GM19467 (cell line): Measurements from ENCODE around the gene BMPR1A.
"Not testable (repeated sequence)": the region's sequence is repeated elsewhere in the genome, so short reads cannot be mapped to it uniquely, and the experiment has no call there.

Source experiments
- ATAC-seq: cut with Tn5 transposase; IDR thresholded peaks from one replicate; pipeline ENCODE4 v1.9.1; 2021; ENCODE audit warnings: mild to moderate bottlenecking, moderate library complexity; ENCODE audit not compliant: unreplicated experiment

The BMPR1A gene

DNA sequence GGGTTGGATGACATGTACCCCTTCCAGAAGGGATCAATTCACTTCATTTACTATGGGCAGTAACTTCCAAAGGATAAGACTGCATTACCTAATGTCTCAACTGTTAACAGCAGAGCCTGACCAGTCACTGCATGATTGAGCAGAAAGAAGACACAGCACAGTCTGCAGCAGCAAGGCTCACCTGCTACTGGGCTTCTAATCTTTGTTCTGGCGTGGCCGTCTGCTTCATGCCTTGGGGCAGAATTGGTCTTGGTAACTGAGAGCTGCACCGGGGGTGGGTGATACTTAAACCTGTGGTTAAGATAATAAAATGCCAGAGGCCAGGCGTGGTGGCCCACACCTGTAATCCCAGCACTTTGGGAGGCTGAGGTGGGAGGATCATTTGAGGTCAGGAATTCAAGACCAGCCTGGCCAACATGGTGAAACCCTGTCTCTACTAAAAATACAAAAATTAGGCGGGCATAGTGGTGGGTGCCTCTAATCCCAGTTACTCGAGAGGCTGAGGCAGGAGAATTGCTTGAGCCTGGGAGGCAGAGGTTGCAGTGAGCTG lies 177.8 kb downstream of the BMPR1A start:
- ATAC-seq: not testable (repeated sequence)

DNA sequence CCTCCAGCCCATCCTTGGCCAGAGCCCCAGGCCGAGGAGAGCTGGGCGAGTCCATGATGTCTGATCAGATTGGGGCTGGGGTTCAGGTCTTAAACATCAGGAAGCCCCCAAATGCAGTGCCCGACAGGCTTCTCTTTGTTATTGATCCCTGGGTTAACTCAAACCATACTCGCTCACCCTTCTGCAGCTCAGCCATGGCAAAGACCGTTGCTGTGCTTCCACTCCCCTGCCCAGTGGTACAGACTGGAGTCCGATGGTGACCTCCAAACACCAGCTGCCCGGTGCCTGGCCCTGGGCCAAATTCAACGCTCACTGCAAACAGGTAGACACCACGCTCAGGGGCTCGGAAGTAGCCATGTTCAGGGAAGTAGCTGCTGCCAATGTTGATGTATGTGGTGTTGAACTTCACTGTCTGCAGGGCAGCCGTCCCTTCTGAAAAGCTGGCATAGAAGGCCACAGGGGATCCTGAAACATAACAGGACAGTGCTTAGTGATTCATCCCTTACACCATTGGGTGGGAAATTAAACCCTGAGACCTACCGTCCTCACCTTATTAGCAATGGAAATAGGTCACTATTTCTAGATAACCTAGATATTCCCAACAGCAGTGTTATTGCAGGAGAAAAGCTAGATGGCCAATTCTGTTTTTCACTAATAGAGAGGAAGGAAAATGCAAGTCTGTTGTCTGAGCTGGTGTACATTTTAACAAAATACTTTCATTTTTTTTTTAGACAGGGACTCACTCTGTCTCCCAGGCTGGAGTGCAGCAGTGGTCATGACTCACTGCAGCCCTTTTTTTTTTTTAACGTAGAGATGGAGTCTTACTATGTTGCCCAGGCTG lies 180.5 kb downstream of the BMPR1A start:
- no peak for ATAC-seq

DNA sequence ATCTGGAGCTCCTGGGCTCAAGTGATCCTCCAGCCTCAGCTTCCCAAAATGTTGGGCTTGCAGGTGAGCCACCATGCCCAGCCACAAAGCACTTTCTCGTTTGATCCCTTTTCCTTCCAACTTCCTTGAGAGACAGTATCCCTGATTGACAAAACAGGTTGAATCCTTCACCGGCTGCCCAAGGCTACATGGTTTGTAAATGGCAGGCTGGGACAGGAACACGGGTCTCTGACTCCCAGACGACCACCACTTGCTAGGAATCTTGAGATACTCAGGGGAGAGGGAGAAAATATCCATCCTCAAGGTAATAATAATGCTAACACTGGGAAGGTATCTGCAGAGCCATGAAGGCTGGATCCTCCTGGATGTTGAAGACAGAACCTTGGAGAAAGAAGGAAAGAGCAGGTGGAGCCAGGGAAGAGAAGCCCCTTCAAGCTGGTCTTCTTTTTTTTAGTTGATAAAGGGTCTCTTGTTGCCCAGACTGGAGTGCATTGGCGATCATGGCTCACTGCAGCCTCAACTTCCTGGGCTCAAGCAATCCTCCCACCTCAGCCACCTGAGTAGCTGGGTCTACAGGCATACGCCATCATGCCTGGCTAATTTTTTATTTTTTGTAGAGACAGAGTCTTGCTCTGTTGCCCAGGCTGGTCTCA lies 181.2 kb downstream of the BMPR1A start:
- no peak for ATAC-seq

DNA sequence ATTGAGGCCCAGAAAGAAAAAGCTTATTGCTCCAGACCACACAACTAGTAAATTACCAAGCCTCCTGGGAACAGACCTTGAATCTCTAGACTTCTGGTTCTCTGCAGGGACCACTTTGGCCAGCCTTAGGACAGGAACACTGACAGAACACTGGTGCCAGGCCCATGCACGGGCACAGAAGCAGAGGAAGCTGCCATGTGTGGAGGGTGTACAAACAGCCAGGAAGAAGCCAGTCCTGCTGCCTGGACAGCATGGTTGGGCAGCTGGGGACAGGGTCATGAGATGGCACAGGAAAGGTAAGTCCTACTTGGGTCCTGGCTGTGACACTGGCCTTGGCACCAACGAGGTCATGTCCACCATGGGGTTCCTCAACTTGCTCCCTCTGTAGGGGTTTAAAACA lies 181.8 kb downstream of the BMPR1A start:
- ATAC-seq: no peak

DNA sequence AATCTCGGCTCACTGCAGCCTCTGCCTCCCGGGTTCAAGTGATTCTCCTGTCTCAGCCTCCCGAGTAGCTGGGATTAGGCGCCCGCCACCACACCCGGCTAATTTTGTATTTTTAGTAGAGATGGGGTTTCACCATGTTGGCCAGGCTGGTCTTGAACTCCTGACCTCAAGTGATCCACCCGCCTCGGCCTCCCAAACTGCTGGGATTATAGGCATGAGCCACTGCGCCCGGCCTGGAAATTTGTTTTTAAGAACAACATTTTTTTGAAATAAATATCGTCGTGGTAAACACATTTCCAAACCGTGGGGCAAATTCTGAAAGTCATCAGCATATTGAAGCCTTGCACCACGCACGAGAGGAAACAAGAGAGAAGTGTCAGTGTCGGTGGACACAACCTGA lies 183.7 kb downstream of the BMPR1A start:
- not testable (repeated sequence) for ATAC-seq

DNA sequence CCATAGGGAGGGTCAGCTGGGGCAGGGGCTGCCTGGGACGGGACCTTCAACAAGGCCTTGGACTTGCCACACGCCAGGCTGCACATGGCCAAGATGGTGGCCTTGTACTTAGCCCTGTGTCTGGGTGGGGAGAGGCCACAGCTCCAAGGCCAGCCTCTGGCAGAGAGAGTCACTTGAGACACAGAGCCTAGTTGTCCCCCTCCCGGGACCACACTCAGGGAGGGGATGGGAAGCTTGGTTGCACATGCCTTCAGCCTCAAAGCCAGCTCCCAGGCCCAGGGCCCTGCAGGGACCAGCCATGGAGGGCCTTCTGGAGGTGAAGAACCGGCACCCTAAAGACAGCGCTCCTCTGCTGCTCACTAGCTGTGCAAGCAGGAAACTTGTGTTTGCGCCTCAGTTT lies 184.3 kb downstream of the BMPR1A start:
- no peak for ATAC-seq

DNA sequence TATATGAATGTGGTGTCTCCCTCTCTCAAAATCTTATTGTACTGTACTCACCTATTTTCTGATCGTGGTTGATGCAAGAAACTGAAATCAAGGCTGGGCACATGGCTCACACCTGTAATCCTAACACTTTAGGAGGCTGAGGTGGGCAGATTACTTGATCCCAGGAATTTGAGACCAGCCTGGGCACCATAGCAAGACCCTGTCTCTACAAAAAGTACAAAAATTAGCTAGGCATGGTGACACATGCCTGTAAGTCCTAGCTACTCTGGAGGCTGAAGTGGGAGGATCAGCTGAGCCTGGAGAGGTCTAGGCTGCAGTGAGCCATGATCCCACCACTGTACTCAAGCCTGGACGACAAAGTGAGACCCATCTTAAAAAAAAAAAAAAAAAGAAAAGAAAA lies 185.0 kb downstream of the BMPR1A start:
- no peak for ATAC-seq

DNA sequence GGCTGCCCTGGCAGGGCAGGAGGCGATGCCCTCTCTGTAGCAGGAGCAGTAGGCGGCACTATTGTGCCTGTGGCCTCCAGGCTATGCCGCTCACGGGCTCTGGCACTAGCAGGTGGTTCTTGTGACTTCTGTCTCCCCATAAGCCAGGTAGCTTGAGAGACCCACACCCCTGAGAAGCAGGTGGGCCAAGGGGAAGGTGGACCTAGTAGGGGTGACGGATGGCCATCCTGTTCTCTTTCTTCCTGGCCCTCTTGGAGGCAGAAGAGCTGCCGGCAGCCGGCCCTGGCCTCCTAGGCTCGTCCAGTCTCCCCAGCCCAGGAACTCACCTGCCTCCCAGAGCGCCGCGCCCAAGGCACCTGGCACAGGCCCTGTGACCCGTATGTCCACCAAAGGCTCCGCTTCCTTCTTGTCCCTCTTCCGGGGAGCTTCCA lies 185.6 kb downstream of the BMPR1A start:
- no peak for ATAC-seq

DNA sequence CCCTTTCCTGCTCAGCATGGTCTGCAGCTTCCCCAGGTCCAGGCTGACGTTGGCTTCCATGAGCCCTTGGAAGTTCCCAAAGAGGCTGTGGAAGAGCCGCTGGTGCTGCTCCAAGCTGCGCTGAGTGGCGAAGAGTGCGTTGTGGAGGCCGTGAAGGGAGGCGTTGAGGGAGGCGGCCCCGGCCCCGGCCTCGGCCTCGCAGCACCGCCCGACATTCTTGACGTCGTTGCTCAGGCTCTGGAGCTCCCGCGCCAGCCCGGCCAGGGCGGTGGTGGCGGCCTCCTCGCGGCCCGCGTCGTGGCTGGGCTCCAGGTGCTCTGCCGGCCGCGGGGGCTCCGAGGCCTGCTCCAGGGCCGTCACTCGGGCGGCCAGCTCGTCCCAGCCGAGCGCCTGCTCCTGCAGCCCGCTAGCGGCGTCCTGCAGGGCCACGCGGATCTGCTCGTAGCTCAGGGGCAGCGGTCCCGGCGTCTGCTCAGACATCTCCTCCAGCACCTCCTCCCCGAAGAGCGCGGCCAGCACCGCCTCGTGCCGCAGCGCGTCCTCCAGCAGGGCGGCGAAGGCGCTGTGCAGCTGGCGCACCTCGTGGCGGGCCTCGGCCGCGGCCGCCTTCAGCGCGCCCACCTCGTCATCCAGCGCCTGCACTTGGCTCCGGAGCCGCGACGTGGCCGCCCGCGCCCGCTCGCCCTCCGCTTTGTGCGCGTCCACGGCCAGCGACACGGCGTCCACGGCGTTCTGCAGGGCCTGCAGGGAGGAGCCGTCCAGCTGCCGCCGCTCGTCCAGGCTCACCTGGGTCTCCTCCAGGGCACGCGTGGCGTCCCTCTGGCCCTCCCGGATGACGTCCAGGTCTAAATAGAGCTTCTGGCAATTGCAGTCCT lies 186.3 kb downstream of the BMPR1A start:
- ATAC-seq: no peak

DNA sequence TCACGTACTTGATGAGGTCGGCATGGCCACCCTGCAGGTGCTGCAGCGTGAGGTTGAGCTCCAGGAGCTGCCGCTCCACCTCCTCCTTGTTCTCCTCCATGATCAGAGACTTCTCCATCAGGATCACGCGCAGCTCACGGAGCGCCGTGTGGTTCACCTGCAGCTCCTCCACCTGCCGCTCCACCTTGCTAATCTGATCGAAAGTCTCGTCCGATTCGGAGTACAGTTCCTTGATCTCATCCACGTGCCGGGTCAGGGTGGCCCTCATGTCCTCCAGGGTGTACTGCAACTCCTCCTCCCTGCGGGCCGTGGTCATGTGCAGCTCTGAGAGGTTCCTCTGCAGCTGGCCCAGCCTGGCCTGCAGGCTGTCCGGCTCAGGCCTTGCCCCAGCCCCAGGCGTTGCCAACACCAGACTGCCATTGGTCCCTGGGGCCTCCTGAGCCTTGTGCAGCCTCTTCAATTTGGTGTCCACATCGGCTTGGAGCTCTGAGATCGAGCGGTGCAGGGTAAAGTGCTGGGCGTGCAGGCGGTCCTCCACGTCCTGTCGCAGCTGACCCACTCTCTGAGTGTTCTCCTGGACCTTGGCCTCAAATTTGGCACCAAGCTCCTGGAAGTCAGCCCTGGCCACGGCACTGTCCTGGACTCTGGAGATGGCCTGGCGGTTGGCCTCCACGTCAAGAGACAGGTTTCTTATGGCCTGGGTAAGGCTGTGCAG lies 187.1 kb downstream of the BMPR1A start:
- no peak for ATAC-seq

DNA sequence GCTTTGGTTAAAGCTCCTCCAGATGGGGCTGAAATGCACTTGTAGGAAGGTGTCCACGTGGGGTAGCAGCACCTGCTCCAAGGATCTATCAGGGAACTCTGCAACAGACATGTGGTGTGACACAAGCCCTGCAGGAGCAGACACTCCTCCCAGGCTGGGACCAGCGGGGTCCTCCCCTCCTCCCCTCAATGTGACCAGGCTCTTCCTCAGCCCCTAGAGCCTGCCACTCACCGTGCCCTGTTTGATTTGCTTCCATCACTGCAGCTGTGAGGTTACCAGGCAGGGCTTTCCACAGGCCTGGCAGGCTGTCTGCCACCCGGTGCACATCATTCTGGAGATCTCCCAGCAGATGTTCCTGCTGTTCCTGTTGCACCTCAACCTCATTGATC lies 187.6 kb downstream of the BMPR1A start:
- ATAC-seq: no peak

DNA sequence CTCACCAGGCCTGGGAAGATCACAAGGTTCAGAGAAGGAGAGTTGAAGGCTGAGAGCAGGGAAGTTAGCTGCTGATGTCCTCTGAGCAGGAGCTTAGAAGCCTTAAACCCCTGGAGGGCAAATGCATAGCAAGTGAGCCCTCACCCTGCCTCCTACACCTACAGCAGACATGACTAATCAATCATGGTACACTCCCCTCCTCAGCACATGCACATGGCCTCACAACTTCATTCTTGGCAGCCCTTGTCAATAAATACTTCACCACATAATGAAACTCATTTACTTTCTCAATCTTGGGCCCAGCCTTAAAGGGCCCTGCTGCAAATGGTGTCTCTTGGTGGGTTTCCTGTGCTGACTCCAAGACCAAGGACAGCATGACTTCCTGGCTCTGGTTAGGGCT lies 188.1 kb downstream of the BMPR1A start:
- no peak for ATAC-seq

DNA sequence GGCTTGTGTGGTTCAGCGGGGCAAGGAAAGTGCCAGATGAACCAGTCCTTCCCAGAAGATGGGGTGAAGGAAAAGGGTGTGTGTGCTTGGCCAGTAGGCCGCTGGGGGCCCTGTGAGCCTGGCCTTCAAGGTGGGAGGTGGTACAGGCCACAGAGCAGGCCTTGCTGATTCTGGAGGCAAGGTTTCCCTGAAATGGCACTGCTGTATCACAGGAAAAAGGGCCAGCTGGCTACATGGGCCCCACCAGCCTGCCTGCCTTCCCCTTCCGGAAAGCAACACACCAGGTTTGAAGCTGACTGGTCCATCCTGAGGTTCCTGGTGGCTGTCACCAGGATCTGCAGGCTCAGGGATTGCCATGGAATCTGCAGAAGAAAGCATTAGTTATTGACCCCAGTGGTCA lies 188.5 kb downstream of the BMPR1A start:
- no peak for ATAC-seq

DNA sequence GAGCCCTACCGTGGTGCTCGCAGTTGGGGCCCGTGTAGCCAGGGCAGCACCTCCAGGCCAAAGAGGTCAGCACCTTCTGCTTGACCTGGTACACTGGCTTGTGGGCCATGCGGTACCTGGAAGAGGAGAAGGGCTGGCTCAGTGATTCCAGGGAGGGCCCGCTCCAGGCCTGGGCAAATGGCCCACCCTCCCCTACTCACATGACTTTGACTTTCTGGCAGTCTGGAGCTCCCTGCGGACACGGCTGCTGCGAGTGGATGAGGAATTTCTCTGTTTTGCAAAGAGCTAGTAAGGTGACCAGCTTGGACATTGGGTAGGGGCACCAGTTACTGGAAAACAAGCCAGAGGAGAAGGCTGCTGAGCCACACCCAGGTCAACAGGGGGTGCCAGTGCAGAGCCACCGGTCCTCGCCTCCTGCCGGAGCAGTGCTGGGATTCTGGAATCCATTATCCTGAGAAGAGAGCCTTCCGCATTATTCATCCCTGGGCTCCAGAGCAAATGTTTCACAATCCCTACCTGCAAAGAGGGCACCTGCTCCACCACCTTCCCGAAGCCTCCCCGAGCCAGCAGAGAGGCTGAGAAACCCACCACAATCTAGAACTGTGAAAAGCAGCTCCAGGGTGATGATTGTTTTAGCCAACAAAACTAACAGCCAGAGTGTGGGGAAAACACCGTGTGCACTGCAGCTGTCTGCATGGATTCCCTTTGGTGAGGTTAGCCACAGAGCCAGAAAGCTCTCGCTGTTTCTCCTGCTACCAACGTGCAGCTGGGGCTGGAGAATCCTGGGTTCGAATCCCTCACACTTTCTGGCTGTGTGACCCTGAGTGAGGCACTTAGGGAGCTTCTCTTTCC lies 189.2 kb downstream of the BMPR1A start:
- ATAC-seq: no peak

DNA sequence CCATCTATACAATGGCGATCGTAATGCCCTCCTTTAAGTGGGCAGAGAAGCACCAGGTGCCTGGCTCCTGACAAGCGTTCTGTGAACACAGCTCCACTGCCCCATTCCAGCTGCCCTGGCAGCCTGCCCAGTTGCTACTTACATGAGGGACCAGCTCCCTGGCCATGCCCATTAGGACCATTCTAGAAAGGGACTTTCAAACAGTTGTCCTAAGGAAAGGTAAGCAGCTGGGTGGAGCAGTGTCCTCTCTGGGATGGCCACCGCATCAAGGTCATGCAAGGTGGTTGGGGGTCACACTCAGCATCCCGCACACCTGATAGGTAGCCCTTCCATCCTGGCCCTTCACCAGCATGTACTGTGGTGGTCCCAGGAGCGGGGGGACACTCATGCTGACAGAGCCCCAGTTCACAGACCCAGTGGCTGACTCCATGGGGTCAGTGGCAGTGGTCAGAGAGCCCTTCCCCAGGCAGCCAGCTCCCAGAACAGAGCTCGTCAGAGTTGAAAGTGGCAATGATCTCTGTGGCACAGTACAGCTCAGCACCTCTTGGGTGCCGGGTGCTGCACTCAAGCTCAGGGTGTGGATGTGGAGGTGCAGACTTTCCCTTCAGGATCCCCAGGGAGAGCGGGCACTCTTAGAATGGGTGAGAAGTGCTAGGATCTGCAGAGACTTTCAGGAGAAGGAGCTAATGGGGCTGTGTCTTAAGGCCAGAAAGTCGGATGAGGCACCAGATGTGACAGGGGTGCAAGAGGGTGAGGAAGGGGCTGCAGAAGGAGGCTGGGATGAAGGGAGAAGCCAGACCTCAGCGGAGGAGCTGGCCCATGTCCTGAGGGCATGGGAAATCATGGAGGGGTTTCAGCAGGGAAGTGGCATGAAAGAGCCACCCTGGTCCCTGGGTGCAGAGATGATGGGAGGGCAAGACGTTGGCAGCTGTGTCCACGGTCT lies 190.1 kb downstream of the BMPR1A start:
- ATAC-seq: no peak

DNA sequence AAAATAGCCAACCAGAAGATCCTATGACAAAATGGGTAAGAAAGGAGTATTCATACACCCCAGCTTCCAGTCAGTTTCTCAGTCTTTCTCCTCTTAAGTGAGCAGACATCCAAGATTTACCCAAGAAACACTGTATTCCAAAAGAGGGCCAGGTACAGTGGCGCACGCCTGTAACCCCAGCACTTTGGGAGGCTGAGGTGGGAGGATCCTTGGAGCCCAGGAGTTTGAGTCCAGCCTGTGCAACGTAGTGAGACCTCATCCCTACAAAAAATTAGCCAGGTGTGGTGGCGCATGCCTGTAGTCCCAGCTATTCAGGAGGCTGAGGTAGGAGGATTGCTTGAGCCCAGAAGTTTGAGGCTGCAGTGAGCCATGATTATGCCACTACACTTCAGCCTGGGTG lies 191.4 kb downstream of the BMPR1A start:
- ATAC-seq: not testable (repeated sequence)

DNA sequence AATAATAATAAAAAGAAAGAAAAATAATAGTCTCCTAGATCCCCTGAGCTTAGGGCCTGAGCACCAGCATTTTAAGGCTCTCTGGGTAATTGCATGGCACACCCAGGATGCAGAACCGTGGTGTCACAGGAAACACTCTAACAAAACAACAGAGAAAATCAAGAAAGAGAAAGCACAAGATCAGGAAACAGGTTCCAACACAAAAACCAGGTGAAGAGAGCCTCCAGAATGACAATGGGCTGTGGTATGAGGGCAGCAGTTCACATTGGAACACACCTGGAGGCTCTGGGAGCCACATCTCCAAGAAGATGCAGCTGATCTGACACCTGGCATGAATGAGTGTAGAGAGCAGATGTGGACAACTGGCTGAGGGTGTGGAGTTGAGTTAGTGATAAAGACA lies 193.9 kb downstream of the BMPR1A start:
- ATAC-seq: no peak

DNA sequence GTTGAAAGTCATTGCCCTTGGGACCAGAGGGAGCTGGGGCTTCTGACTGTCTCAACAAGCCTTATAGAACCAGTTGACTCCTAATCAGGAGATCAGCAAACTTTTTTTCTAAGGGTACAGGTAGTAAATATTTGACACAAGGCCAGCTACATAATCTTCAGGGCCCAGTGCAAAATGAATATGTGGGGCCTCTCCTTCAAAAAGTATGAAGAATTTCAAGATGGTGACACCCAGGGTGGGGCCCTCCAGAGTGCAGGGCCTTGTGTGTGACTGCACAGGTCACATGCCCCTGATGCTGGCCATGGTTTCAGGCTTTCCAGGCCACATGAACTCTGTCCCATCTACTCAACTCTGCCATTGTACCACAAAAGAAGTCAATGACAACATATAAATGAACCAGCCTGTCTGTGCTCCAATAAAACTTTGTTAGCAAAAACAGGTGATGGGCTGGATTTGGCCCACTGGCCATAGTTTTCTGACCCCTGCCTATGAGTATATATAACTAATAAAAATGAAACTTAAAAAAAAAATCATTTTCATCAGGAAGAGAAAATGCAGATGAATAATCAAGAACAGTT lies 194.9 kb downstream of the BMPR1A start:
- ATAC-seq: no peak
